ENCODE results near the gene DYNC1H1.
A peak's percentile ranks its signal among the peaks of the same experiment; 100 is the strongest.

The DYNC1H1 gene

GRCh38 chr14:101964297-101965180 lies at the start of gene DYNC1H1 (continued):
- TF ChIP-seq PRDM2 (tag by site-specific recombination; IDR thresholded peaks at IDR 0.05; ENCODE audit: borderline replicate concordance) (peak; percentile 35; the same call in 1 of the 2 replicates), ZNF670 (tag by site-specific recombination; IDR thresholded peaks at IDR 0.05; ENCODE audit: low read depth) (no peak), ZNF704 (tag by site-specific recombination; IDR thresholded peaks at IDR 0.05) (no peak), IKZF3 (tag by site-specific recombination; IDR thresholded peaks at IDR 0.05) (0 out of 2 replicates have a peak, but pooled peaks have one; percentile 25), KLF17 (tag by site-specific recombination; IDR thresholded peaks at IDR 0.05) (peak; percentile 74), REPIN1 (tag by site-specific recombination; IDR thresholded peaks at IDR 0.05; ENCODE audit: low read depth) (peak; percentile 44; the same call in 1 of the 2 replicates), ZNF174 (tag by site-specific recombination; IDR thresholded peaks at IDR 0.05) (no peak), ZNF701 (tag by site-specific recombination; IDR thresholded peaks at IDR 0.05) (no peak), ZNF239 (tag by site-specific recombination; IDR thresholded peaks at IDR 0.05) (no peak), KLF9 (tag by site-specific recombination; IDR thresholded peaks at IDR 0.05; ENCODE audit: low read depth) (peak; percentile 61; the same call in 1 of the 2 replicates), AEBP2 (tag by site-specific recombination; IDR thresholded peaks at IDR 0.05; ENCODE audit: borderline replicate concordance) (no peak), ZNF366 (tag by site-specific recombination; conservative IDR thresholded peaks at IDR 0.05) (0 out of 2 replicates have a peak, but pooled peaks have one; percentile 23), ZNF768 (tag by site-specific recombination; IDR thresholded peaks at IDR 0.05) (no peak), MYNN (tag by site-specific recombination; IDR thresholded peaks at IDR 0.05; ENCODE audit: borderline replicate concordance) (no peak), ZBTB49 (tag by site-specific recombination; IDR thresholded peaks at IDR 0.05; ENCODE audit: low read depth) (no peak), EGR2 (tag by site-specific recombination; IDR thresholded peaks at IDR 0.05; ENCODE audit: low read depth) (no peak), ZNF416 (tag by site-specific recombination; IDR thresholded peaks at IDR 0.05) (no peak), ZNF449 (tag by site-specific recombination; IDR thresholded peaks at IDR 0.05) (peak; percentile 40; the same call in 1 of the 2 replicates), ZNF510 (tag by site-specific recombination; IDR thresholded peaks at IDR 0.05; ENCODE audit: insufficient replicate concordance) (no peak), ZNF777 (tag by site-specific recombination; IDR thresholded peaks at IDR 0.05; ENCODE audit: borderline replicate concordance) (no peak), ZNF629 (tag by site-specific recombination; IDR thresholded peaks at IDR 0.05) (peak; percentile 43; the same call in 1 of the 2 replicates)
